Left lobe of liver (tissue), 2 donors: ENCODE results near the gene RMDN3. TPM values are rescaled to one million over a fixed set of nuclear protein-coding genes. Genes with fewer than 3 reads are reported as not detected.

Experiments used
- ATAC-seq: fragments of 200-7000 bp; cut with Tn5 transposase; one replicate; pipeline ENCODE4 v1.9.1; 2020; ENCODE audit warnings: mild to moderate bottlenecking, moderate library complexity
- DNase-seq: peaks from one replicate; pipeline ENCODE4 v3.0.0-alpha.2; 2020; ENCODE audit warnings: low spot score
- total RNA-seq: library from RNA; stranded (reverse); gene quantifications from one replicate; pipeline ENCODE4 v1.2.1, GENCODE V29; 2021
- donor health status: DM: no; HTN: no; CAD: no; lungs with moderate emphysema.
- donor health status: DM: no; HTN: yes; CAD: no.

Gene RMDN3
- total RNA-seq, 1 donor from 2014 or later, result 47.3 TPM

DNA sequence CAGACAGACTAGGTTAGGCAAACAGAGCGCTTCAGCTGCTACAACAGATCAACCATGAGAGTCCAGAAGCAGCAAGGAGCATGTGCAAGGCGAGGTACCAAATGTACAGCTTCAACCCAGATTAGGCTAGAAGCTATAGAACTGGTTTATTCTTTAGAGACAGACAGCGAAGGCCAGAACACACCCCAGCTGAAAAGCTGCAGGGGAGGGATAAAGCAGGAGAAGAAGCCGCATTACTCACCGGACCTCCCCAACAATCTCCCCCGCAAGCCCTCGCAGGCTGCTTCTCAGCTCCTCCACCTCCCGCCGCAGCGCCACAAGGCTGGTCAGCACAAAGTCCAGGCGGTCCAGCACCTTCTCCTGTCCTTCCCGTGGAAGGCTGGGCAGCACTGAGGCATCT is 3.3 kb downstream of the RMDN3 start:
- ATAC-seq (no peak), DNase-seq (no peak)

DNA sequence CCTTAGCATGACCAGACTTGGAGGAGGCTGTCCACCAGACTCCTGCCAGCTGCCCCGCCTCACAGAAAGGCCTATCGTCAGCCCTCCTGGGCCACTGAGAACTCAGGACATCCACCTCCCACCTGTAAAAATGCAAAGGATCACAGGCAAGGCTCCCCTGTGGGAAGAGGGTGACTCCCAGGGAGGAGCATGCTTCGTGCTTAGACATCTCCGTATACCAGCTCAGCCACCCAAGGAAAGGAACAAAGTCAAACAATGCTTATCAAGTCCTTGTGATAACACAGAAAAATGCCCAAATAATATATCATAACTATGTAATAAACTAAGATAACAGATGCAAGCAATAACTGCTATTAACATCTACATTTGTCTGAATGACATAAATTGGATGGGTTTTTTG is 4.2 kb downstream of the RMDN3 start:
- DNase-seq, result no peak
- no peak for ATAC-seq

DNA sequence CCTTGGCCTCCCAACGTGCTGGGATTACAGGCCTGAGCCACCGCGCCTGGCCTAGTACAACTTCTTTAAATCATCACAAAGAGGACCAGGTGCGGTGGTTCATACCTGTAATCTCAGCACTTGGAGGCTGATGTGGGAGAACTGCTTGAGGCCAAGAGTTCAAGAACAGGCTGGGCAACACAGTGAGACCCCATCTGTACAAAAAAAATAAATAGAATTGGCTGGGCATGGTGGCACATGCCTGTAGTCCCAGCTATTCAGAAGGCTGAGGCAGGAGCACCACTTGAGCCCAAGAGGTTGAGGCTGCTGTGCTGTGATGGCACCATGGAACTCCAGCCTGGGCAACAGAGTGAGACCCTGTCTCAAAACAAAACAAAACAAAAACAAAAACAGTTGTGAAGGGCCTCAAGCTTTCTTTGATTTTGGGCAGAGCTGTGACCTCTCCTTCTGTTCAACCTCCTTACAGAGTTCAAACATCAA is 5.9 kb downstream of the RMDN3 start:
- DNase-seq (no peak), ATAC-seq (no peak)

DNA sequence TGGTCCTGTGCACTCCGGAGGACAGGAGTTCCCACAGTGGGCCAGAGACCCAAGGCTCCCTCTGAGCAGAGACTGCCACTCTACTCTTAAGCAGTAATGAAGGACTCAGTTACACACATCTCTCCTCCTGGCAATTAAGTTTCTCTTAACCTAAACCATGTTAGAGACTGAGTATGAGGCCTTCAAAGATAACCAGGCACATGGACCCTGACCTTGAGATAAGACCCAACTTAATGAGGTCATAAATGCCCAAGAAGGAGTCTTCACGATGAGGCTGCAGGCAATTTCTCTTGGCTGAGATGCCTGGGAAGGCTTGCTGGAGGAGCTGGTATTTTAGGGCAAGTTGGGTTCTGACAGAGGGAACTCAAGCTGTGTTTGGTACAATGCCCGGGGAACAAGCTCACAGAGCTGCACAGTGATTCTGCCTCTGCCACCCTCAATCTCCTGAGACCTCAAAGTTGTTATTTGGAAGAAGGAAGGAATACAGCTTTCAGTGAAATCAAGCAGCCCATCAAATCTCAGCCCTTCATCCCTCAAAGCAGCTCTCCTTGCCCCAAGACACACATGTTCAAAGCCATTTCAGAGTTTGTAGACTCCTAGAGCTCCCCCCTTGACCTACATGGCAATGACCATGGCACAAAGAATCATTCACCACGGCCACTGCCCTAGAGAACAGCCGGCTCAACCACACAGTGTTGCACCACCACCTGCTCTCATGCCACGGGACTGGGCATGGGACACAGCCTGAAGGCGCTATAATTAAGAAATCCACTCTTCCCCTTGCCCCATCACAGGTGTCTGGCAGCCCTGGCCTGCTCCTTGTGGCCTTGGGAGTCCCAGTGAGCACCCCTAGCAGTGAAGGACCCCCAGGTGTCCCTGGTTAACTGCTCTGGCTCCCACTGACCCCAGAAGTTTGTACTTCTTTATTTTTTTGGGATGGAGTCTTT is 7.1 kb downstream of the RMDN3 start:
- DNase-seq (no peak), ATAC-seq (no peak)

DNA sequence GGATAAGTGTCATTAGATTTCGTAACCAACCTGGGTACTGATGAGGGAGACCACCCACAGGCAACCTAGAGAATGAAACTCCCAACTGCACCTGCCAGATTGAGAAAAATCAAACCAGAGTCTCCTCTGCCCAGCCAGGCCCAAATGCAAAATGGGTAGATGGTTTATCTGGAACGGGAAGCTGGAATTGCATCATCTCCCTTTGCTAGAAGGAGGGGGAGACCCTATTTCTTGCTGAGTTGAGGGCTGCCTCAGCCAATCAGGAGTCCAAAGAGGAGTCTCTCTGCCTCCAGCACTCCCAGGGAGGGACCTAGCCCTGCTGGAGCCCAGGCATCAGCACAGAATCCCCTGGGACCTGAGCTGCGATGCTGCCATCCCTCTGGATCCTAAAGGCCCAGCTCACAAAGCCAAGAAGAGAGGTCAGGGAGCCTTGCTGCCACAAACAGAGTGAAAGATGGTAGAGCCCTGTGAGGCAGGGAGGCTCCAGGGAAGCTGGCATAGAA is 8.1 kb downstream of the RMDN3 start:
- DNase-seq (no peak), ATAC-seq (no peak)

DNA sequence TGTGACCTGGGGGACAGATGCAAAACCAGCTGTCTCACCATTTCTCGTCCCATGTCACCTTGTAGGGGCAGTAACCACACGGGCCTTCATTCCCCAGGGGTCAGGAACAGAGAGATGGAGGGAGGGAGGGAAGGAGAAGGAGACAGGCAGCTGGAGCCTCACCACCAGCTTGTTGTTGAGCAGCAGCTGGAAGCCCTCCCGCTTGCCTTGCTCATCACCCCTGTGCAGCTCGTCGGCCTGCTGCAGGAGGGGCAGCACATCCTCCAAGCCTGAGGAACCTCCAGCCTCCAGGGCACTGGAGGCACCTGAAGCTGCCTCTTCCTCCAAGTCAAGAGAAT is 10.3 kb downstream of the RMDN3 start:
- ATAC-seq (no peak), DNase-seq (no peak)

DNA sequence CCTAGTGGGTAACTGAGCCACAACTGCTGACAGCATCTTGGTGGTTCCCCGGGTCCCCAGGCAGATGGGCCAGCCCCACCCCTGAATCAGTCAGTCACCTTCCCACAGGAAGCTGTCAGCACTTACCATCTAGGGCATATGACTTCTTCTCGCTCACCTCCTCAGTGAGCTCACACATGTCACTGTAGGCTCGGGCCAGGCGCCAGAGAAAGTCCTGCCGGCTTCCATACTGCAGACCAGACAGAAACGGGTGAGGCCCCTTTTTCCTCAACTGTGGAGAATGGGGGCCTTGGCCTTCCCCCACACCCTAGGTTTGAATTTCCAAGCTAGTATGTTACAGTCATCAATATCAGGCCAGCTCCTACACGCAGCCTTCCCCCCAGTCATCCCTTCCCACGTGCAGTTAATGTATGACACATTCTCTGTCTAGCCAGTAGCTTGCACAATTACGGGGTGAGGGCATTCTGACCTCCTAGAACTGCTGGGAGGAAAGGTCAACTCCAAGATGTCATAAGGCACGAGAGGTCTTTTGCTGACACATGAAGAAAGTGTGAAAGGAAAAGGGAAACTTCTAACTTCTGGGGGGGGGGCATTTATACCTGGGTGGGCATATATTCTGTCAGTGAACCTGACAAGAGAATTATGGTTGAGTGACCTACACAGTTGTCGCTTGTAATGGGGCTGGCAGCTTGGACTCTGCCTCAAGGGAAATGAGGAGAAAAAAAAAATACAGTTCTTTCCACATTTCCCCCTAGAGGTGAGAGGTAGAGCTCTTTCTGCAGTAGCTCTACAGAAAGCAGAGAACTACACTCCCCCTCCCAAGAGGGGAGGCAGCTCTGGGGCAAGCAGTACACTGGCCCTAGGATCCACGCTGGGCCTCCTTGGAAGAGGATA is 10.9 kb downstream of the RMDN3 start:
- DNase-seq (peak; percentile 68), ATAC-seq (peak; percentile 76)

DNA sequence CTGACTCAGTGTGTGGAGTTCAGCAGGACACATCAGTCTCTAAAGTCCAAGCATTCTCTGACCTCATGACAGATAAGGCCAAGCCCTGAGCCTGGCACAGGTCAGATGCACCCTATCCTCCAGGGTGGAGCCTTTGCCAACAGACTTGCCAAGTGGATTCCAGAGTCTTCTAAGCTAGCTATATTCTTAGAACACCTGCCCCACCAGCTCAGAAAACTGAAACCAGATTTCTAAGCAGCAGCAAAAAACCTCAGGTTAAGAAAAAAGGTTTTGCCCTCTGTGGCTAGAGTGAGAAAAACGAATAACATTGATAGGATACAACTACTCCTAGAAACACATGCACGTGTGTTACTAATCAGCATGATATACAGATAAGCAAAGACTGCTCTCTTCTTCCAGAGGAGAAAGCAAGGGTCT is 11.6 kb downstream of the RMDN3 start:
- DNase-seq (peak; percentile 75), ATAC-seq (peak; percentile 83)

DNA sequence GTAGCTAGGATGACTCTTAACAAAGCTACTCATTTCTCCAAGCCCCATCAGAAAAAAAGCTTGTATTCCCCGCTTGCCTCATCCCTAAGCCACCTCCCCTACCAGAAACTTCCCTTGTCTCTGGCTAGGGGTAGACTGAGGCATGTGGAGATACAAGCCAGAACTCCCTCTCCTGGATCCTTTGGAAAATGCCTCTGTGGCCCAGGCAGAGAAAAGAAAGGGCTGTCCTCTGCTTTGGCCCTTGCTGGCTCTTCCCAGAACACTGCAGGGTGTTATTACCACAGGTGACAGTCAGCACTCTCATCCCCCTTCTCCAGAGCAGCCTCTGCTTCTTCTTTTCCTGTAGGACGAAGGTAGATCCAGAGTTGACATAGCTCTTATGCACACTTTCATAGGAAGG is 15.2 kb downstream of the RMDN3 start:
- DNase-seq (no peak), ATAC-seq (no peak)

DNA sequence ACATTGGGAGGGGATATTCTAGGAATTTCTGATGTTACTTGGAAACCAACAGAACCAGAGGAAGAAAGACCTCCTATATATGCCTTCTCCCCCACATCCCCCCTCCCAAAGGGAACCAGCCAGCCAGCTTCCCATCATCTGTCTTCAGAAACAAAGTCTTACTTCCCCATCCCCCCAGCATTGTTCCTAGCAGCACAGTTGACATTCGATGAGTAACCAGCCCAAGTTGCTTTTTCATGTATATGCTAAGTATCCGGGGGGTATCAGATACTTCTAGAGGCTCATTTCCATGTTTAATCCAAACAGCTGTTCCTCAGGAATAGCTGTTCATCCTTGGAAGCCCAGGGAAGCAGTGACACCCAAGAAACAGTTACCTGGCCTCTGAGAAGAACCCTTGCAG is 16.0 kb downstream of the RMDN3 start:
- DNase-seq, result no peak
- no peak for ATAC-seq

DNA sequence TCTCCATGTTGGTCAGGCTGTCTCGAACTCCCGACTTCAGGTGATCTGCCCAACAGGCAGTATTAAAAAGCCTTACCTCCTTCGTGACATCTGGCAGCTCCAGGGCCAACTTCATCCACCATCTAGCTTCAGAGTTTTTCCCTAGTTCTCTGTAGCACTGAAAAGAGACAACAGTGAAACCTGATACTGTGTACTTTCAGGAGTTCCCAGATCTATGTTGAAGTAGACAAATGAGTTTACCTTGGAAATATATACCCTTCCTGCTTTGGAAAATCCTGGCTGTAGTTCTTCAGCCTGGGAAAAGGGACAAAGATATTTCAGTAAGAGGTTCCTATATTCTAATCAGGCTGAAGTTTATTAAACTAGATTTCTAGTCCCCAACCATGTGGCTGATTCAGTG is 18.0 kb downstream of the RMDN3 start:
- no peak for ATAC-seq
- DNase-seq, result no peak

DNA sequence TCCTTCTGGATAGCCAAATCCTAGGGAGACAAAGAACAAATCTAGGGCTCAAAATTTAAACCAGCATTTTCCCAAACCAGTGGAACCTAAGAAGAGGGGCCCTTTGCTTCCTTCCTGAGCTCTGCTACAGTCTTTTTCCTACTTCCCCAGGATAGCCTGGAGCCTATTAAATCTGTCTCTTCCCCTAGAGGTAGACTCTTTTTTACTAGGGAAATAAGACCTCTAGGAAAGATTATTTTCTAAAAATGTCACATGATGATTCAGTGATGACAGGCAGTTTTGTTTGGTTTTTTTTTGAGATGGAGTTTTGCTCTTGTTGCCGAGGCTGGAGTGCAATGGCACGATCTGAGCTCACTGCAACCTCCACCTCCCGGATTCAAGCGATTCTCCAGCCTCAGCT is 18.5 kb downstream of the RMDN3 start:
- ATAC-seq (no peak), DNase-seq (no peak)

DNA sequence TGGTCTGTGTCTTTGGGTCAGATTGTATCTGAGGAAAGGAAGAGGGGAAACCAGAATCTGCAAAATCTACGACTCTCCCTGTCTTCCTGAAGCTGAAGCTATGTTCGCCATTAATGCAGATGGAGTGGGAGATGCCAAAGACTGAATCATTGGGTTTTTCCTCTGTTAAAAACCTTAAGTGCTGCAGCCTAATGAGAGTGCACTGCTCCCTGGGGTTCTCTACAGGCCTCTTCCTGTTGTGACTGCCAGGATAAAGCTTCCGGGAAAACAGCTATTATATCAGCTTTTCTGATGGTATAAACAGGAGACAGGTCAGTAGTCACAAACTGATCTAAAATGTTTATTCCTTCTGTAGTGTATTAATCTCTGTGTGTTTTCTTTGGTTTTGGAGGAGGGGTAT is 24.0 kb downstream of the RMDN3 start:
- ATAC-seq (no peak), DNase-seq (no peak)

DNA sequence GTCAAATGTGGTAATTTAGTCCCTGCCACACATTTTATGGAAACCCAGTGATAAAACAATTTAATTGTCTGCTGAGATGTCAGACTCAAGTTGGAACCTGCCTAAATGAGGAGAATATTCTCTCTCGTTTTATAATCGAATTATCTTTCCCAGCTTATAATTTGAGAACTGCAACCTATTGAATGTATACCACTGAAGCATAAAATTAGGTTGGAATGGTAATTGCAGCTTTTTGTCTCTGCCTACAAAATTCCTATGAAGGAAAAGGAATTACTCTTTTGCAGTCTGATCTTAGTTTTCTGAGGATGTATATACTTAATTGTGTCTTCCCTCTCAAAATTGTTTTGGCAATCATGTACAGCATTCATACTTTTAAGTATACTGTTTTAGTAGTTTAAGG is 31.1 kb downstream of the RMDN3 start:
- no peak for DNase-seq
- ATAC-seq, result no peak

DNA sequence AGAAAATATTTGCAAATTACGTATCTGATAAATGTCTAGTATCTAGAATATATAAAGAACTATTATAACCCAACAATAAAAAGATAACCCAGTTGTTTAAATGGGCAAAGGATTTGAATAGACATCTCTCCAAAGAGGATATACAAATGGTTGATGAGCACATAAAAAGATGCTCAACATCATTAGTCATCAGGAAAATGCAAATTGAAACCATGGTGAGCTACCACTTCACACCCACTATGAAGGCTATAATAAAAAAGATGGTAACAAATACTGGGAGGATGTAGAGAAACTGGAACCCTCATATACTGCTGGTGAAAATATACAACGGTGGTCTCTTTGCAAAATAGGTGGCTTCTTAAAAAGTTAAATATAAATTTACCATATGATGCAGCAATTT is 32.1 kb downstream of the RMDN3 start:
- DNase-seq, result no peak
- ATAC-seq, result no peak

DNA sequence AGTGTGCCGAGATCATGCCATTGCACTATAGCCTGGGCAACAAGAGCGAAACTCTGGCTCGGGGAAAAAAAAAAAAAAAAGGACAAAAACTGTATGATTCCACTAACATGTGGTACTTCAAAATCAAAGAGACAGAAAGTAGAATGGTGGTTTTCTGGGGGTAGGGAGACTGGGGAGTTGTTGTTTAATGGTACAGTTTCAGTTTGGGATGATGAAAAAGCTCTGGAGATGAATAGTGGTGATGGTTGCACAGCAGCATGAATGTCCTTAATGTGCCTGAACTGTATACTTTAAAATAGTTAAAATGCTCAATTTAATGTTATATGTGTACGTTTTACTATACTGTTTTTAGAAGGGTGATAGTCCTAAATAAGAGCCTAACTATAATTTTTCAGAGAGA is 32.7 kb downstream of the RMDN3 start:
- ATAC-seq (no peak), DNase-seq (no peak)

DNA sequence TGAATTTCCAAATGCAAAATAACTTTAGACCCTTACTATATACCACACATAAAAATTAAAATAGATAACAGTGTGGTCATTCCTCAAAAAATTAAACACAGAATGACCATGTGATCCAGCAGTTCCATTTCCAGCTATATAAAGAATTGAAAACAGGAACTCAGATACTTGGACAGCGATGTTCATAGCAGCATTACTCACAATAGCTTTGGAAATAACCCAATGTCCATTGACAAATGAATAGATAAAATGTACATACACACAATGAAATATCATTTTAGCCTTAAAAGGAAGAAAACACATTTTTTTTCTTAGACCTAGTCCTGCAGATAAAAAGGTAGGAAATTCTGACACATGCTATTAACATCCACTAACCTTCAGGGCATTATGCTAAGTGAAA is 33.4 kb downstream of the RMDN3 start:
- ATAC-seq, result no peak
- DNase-seq, result no peak

DNA sequence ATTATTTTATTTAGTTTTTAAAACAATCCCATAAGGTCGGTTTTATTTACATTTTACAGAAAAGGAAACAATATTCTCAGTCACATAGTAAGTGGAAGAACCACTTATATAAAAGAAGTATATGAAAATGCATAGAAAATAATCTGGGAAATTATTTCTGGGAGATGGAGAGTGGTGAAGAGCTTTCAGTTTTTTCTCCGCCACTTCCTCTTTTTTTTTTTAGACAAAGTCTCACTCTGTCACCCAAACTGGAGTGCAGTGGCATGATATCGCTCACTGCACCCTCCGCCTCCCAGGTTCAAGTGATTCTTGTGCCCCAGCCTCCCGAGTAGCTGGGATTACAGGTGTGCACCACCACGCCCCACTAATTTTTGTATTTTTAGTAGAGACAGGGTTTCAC is 38.9 kb downstream of the RMDN3 start:
- ATAC-seq, result no peak
- no peak for DNase-seq

DNA sequence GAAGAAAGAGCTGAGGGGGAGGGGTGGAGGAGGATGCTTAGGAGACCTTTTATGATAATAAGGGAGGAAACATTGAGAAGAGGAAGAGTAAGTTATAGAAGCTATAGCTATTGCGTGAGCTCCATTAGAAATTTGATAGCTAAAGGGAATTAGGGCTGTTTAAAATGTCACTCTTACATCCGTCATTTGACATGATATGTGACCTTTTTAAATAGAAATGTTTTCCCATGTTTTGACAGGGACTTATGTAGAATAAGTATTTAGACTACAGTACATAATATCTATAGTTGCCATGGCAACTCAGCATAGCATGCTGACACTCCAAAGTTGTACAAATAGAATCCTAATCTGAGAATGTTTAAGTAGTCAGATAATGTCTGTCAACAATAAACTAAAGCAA is 40.9 kb downstream of the RMDN3 start:
- ATAC-seq (no peak), DNase-seq (no peak)

DNA sequence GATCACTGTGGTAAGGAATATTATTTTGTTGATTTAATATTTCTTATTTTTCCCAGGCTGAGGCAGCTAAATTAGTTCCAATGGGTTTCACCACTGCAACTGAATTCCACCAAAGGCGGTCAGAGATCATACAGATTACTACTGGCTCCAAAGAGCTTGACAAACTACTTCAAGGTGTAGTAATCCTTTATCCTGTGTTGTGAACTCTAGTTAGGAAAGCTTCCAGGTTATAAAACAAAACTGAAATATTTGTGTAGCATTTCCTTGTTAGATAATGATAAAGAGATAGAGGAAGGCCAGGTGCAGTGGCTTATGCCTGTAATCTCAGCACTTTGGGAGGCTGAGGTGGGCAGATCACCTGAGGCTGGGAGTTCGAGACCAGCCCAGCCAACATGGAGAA is 48.9 kb downstream of the RMDN3 start:
- no peak for DNase-seq
- ATAC-seq, result no peak

DNA sequence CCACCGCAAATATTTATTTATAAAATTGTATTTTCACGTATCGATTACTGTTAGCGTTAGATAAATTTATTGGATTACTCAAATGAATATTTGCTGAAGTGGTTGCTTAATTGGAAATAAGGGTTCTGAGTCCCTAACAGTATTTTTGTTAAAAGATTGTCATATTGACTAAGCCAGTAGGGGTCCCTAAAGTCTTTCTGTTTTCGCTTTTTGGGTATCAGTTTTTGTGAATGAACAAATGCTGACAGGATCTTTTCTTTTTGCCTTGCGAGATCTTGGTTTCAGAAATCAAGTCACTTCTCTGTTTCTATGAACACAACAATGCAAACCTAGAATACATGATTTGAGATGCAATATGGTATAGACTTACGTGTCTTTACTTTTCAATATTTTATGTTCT is 53.0 kb downstream of the RMDN3 start:
- no peak for DNase-seq
- peak; percentile 34 for ATAC-seq

DNA sequence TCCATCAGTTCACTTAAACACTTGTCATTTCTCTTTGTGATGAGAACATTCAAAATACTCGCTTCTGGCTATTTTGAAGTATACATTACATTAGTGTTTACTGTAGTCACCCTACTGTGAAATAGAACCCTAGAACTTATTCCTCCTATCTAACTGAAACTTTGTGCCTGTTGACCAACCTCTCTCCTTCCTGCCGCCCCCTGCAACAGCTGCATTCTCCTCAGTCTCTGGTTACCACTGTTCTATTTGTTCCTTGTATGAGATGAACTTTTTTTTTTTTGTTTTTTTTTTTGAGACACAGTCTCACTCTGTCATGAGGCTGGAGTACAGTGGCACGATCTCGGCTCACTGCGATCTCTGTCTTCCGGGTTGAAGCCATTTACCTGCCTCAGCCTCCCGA is 57.1 kb downstream of the RMDN3 start:
- DNase-seq, result no peak
- ATAC-seq, result no peak
